AG09319 (cell line): ENCODE results near the gene SYNPO2L.

Source experiments
- DNase-seq: peaks from one replicate; pipeline ENCODE4 v3.0.0-alpha.2; 2010; ENCODE audit warnings: low read depth; ENCODE audit errors: extremely low read depth
- CTCF ChIP-seq: IDR thresholded peaks from 2 replicates; pipeline ENCODE4 v1.5.1; 2011; ENCODE audit warnings: low read depth, mild to moderate bottlenecking, inconsistent platforms, low read length, moderate library complexity

Gene SYNPO2L

GRCh38 chr10:73655257-73655989, 406 bp downstream of the SYNPO2L start:
- no peak for TF ChIP-seq CTCF
- no peak for DNase-seq

GRCh38 chr10:73653701-73654100, 2.1 kb downstream of the SYNPO2L start:
- DNase-seq: no peak
- no peak; the same call in 1 of the 2 replicates for TF ChIP-seq CTCF

- TF ChIP-seq CTCF: no peak
- DNase-seq: no peak
Observed at GRCh38 chr10:73653195-73653594, 2.6 kb downstream of the SYNPO2L start.

GRCh38 chr10:73650537-73651331, 5.1 kb downstream of the SYNPO2L start:
- DNase-seq: no peak

DNA sequence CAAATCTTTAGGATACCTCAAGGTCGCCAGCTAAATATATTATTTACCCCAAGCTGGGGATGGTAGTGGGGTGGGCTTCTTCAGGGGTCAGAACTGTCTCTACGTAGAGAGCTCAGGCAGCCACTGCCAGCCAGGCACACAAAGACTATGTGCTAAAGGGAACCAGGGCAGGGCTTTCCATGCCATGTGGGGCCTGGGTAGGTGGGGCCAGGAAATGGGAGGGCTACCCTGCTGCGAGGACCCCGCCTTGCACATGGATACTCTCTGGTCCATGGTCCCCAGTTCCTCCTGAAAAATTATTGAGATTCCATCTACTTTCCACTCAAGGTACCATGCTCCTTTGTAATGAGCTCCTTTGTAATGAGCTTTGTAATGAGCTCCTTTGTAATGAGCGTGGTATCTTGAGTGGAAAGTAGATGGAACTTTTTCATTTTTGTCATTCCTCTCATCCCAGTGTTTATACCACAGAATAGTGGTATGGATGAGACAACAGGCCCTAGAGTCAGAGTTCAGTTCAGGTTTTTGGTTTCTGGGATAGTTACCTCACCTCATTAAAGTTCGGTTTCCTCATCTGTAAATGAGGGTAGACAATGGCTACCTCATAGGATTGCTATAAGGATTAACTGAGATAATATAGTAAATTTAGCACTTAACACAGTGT, 5.8 kb downstream of the SYNPO2L start:
- DNase-seq: no peak
- TF ChIP-seq CTCF: no peak

More at GRCh38 chr10:73650537-73651331, 5.1 kb downstream of the SYNPO2L start:
- TF ChIP-seq CTCF: no peak

GRCh38 chr10:73648975-73649829, 6.6 kb downstream of the SYNPO2L start:
- no peak for DNase-seq
- no peak for TF ChIP-seq CTCF
